GM18502 (cell line): ENCODE data around the gene PTPRA.

Experiments used
- ATAC-seq: cut with Tn5 transposase; IDR thresholded peaks from one replicate; pipeline ENCODE4 v1.9.1; 2021; ENCODE audit warnings: mild to moderate bottlenecking; ENCODE audit not compliant: unreplicated experiment, poor library complexity

PTPRA gene

GRCh38 chr20:2919518-2920245 lies 46.4 kb downstream of the PTPRA start:
- no peak for ATAC-seq

GRCh38 chr20:2920473-2920872 lies 47.2 kb downstream of the PTPRA start:
- no peak for ATAC-seq

- no peak for ATAC-seq
Observed at GRCh38 chr20:2921506-2921905, 48.2 kb downstream of the PTPRA start.

- no peak for ATAC-seq
Observed at GRCh38 chr20:2922957-2923356, 49.7 kb downstream of the PTPRA start.

- no peak for ATAC-seq
Observed at GRCh38 chr20:2930538-2930937, 57.3 kb downstream of the PTPRA start.

- ATAC-seq: no peak
Observed at GRCh38 chr20:2932498-2932897, 59.2 kb downstream of the PTPRA start.

GRCh38 chr20:2937902-2938301 lies 64.6 kb downstream of the PTPRA start:
- ATAC-seq: no peak

GRCh38 chr20:2942439-2942838 lies 69.2 kb downstream of the PTPRA start:
- ATAC-seq: no peak

- ATAC-seq: no peak
Observed at GRCh38 chr20:2946988-2947961, 74.0 kb downstream of the PTPRA start.

GRCh38 chr20:2948968-2949367 lies 75.7 kb downstream of the PTPRA start:
- ATAC-seq: no peak

- ATAC-seq: no peak
Observed at GRCh38 chr20:2952766-2953165, 79.5 kb downstream of the PTPRA start.

- ATAC-seq: no peak
Observed at GRCh38 chr20:2955257-2955970, 82.1 kb downstream of the PTPRA start.

GRCh38 chr20:2956480-2956879 lies 83.2 kb downstream of the PTPRA start:
- no peak for ATAC-seq

GRCh38 chr20:2967841-2968240 lies 94.6 kb downstream of the PTPRA start:
- ATAC-seq: no peak

GRCh38 chr20:2972126-2972525 lies 98.8 kb downstream of the PTPRA start:
- no peak for ATAC-seq

GRCh38 chr20:2973574-2973973 lies 100.3 kb downstream of the PTPRA start:
- no peak for ATAC-seq

GRCh38 chr20:2978519-2978918 lies 105.2 kb downstream of the PTPRA start:
- ATAC-seq: no peak

GRCh38 chr20:2981646-2982045 lies 108.4 kb downstream of the PTPRA start:
- no peak for ATAC-seq

GRCh38 chr20:2983508-2983907 lies 110.2 kb downstream of the PTPRA start:
- no peak for ATAC-seq

- ATAC-seq: peak; percentile 58
Observed at GRCh38 chr20:2984028-2984501, 110.8 kb downstream of the PTPRA start.
